ENCODE results near the gene TBL3.
"Not testable (repeated sequence)": the region's sequence is repeated elsewhere in the genome, so short reads cannot be mapped to it uniquely, and the experiment has no call there.

Gene TBL3

DNA sequence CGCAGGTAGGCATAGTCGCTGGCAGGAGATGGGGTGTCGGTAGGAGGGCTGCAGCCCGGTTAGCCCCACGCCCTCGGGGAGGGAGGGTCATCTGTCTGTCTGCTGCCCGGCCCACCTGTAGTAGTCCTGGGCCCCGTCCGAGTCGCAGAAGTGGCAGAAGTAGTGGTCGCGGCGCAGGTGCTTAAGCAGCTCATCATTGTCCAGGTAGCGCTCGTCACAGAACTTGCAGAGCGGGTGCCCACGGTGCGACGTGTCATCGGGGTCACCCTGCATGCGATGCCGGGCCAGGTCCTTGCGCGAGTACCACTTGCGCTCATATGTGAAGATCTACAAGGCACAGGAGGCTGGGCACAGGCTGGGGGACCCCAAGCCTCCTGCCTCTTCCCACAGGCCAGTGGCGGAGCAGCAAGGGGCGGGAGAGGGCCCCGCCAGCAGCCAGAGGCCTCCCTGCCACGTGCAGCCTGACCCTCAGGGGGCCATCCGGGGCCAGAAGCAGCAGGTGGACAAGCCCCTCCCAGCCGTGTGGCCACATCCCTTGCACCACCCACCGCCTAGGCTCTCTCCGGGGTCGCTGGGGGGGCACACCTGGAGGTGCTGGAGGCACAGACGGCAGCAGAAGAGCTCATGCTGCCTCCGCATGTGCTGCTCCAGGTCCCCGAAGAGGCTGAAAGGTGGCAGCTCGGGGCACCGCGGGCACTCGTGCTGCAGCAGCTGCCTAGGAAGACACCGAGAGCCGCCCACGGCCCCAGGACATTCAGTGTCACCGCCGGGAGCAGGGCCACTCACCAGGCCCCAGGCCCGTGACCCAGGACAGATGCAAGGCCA lies 30.8 kb downstream of the TBL3 start:
- DNase-seq, result no peak

DNA sequence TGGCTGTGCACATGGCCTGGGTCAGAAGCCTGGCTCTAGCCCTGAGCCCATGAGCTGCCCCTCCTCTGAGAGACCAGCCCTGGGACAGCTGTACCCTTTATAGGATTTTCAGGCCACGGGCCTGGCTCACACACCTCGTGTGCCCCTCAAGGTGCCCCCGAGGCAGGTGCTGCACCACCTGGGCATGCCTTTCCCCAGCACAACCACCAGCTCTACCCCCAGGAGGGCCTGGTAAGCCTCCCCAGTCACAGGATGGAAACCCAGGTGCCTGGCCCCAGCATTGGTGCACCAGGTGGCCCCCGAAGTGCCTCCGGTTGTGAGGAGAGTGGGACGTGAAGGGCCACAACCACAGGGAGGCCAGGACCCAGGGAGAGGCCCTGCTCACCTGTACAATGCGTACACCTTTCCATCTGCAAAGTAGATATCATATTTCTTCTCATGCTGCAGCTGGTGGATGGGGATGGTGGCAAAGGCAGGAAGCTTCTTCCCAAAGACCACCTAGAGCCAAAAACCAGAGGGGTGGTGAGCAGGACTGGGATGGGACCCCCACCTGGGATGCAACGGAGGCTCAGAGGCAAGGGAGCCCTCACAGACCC lies 31.5 kb downstream of the TBL3 start:
- DNase-seq, result no peak

DNA sequence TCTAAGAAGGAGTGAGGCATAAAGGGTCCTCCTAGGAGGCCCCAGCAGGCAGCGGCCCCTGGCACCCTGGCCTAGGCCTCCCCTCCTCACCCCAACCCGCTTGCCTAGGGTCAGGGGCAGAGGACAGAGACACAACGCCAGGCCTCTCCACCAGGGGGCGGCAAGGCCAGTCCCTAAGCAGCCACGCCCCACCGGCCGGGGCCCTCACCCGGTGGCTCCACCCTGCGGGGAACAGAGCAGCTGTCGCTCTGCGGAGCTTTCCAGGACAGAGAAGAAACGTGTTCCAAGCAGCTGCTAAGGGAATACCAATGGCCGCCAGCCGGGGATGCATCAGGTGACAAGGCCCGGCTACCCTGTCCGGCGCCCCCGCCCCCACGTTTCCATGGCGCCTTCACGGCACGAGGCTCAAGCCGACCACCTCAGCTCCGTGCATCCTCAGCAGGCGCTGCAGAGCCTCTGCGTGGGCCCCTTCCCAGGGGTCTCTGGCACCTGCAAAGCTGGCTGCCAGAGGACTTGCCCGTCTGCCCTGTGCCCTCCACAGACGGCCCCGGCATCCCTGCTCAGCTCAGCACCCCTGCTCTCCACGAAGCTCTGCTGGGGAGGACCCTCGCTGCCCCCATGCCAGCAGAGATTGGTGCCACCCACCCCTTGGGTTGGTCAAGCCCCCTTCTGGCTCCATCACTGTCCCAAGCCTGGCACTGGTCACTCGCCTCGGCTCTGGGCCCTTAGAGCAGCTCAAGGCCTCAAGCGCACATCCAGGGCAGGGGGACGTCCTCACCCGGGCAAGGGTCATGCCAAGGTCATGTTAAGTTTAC lies 32.2 kb downstream of the TBL3 start:
- DNase-seq, result peak; percentile 87 to 88

DNA sequence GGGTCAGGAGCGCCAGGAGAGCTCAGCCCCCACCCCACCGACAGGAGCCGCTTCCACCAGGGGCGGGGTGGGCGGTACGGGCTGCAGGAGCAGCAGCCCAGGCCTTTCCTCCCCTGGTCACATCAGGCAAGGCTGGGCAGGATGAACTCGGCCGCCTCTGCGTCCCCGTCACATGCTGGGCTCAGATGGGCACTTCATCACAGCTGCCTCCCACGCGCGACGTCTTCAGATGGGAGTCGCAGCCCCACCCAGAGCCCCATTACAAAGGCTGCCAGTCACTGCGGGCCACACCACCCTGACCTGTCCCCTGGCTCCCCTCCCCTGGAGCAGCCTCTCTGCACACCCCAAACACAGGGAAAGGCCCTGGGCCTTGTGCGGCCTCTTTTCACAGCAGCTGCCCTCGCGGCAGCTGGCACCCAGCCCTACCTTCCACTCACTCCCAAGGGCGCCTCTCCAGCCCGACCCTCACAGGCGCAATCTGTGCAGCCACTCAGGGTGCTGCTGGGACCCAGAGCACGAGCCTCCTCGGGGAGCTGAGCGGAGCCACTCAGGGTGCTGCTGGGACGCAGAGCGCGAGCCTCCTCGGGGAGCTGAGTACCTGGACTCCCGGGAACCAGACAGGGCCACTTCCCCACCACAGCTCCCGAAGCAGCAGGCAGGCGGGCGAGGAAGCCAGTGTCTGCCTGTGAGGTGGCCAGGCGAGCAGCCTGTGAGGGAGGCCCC lies 33.1 kb downstream of the TBL3 start:
- no peak for DNase-seq

DNA sequence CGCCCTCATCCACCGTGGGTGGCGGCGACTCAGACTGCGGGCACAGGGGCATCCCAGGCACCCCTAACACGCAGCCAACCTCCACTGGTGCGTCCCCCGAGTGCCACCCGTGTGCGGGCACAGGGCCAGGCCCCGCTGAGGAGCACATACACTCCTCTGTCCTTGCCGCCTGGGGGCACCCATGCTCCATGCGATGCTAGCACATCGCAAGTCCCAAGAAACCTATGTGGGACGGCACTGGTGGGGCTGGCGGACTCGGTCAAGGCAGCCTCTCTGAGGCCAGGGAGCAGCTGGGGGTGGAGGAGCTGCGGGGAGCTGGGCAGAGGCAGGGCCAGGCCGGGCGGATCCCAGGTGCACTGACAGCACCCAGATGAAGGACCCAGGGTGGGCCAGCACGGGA lies 33.8 kb downstream of the TBL3 start:
- DNase-seq, result no peak

DNA sequence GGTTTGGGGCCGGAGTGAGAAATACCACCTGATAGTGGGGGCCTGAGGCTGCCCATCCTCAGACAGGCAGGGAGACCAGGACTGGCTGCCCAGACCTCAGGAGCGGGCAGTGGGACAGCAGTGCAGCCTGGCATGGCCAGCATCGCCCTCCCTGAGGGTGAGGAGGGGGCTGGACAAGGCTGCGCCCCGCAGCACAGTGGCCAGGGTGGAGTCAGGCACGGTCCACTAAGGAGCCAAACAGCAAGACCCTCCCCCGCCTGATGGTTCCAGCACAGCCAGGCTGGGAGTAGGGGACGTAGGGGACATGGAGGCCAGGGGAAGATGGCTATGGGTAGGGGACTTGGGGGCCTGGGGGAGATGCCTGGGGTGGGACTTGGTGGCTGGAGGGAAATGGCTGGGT lies 34.5 kb downstream of the TBL3 start:
- DNase-seq, result no peak

DNA sequence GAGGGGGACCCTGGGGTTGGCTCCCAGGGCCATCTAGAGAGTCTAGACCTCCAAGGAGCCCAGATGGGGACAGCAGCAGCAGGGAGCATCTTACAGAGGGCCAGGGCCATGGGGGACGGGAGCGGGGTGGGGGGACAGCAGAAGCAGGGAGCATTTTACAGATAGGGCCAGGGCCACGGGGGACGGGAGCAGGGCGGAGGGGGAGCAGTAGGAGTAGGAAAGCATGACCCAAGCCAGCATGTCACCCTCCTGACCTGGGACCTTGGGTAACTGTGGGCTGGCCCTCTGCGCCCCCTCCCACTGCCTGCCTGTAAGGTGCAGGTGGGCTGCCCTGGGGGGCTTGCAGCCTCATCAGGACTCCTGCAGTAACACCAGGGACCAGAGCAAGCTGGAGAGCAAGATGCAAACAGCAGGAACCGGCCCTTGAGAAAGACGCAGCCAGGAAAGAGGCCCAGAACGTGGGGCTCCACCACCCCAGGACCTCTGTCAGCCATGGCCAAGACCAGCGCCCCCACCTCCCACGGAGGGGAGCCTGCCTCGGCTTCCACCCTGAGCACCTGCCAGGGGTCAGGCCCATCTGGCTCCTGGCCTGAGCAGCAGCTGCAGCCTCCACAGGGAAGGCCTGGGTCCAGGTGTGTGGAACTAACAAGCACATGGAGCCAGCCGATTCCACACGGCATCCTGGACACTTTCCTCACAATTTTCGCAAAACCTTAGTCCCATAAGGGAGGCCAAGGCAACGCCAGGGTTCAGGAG lies 35.4 kb downstream of the TBL3 start:
- DNase-seq, result no peak

DNA sequence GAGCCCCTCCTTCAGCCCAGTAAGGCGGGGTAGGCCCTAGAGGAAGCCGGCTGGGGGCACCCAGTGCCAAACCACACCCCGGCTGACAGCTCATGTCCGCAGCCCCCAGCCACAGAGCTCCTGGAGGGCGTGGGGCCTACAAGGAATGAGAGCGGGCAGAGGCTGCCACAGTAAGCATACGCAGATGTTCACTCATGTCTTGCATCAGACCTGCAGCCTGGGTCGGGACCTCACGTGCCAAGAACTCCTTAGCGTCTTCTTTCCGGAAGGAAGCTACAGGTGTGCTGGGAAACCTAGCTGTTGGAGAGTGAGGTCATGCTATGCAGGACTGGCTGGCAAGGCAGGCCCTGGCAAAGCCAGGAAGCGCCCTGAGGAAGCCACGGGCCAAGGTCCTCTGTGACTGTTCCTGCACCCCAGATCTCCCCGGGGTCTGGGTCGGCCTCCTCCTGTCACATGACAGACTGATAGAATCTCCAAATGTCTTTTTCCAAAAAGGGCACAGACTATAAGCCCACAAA lies 36.2 kb downstream of the TBL3 start:
- no peak for DNase-seq

DNA sequence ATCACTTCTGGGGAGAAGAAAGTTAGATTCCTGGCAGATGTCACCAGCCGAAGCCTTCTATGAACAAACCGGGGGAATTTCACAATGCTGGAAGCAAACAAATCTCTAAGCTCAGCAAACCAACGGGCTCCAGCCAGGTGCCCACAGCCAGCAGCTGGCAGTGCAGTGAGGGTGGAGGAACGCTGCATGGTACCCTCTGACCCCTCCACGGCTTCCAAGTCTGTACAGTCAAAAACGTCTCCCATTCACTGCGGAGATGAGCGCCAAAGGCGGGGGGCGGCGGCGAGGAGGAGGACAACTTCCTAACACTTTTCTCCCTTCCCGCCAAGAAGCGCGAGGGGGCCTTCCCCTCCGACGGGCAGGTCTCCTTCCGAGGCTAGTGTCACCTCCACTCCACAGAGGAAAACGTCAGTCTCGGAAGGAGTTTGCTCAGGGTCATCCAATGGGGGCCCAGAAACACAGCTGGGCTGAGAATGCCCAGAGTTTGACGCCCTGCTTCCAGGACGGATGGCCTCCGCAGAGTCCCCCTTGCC lies 36.8 kb downstream of the TBL3 start:
- DNase-seq, result no peak

DNA sequence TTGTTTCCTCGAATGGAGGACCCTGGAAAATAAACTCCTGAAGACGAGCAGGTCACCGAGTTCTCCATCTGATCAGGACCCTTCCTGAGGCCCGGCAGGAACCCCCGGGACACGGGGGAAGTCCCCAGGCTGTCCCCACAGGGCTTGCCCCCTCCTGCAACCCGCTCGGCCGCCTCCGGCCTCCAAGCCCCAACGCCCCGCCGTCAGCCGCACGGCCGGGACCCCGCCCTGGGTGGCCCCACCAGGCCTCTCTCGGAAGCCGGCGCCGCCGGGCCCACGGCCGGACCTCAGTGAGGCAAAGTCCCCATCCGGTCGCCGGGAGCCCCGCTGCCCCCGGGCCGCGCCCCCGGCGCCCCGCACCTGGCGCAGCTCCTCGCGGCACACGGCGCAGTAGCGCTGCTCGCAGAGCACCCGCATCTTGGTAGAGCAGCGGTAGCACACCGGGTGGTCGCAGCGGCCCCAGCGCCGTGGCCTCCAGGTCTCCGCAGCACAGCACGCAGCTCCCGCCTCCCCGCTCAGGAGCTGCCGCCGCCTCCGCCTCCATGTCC lies 37.4 kb downstream of the TBL3 start:
- no peak for DNase-seq

DNA sequence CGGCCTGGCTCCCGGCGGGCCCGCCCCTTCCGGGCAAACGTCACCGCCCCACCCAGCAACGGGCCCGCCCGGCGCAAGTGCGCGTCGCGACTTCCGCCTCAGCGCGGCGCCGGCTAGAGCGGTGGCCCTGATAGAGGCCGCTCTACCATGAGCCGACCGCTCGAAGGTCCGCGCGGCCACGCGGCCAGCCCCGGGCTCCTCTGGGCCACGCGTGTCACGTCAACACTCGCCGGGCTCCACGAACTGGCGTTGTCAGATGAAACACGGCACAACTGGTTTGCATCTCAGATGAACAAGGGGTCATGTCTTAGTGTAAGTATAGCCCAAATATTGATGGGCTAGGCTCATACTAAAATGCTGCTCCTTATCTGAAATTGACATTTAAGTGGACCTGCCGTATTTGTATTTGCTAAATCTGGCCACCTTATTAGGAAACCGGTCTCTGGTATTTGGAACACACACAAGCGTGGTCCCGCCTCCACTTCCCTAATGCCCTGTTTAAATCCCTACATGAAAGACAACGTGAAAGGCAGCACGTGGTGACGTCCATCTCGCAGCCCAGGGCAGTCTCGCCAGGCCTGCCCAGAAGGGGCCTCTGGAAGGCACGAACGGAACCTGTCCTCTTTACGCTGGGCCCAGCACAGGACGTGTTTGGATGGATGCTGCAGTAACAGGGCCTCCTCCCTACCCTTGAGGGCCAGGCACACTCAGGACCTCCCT lies 38.1 kb downstream of the TBL3 start, which contains the start of gene ZNF598:
ZNF598 (minus strand) TSS at position 31 of the 720 bp plus-strand sequence.
- peak; percentile 83 to 86 for DNase-seq

DNA sequence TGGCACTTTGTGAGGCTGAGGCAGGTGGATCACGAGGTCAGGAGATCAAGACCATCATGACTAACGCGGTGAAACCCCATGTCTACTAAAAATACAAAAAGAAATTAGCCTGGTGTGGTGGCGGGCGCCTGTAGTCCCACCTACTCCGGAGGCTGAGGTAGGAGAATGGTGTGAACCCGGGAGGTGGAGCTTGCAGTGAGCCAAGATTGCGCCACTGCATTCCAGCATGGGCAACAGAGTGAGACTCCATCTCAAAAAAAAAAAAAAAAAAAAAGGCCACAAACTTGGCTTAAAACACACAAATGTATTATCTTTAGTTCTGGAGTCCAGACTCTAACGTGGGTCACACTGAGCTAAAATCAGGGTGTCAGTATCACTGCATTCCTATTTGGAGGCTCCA lies 39.9 kb downstream of the TBL3 start:
- DNase-seq, result not testable (repeated sequence)

DNA sequence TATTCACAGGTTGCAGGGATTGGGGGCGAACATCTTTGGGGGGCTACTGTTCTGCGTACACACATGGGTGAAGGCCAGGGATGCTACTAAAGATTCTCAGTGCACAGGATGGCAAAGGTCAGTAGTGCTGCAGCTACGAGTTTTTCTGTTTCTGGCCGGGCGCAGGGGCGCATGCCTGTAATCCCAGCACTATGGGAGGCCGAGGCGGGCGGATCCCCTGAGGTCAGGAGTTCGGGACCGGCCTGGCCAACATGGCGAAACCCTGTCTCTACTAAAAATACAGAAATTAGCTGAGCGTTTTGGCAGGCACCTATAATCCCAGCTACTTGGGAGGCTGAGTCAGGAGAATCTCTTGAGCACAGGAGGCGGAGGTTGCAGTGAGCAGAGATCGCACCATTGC lies 41.7 kb downstream of the TBL3 start:
- DNase-seq, result no peak

DNA sequence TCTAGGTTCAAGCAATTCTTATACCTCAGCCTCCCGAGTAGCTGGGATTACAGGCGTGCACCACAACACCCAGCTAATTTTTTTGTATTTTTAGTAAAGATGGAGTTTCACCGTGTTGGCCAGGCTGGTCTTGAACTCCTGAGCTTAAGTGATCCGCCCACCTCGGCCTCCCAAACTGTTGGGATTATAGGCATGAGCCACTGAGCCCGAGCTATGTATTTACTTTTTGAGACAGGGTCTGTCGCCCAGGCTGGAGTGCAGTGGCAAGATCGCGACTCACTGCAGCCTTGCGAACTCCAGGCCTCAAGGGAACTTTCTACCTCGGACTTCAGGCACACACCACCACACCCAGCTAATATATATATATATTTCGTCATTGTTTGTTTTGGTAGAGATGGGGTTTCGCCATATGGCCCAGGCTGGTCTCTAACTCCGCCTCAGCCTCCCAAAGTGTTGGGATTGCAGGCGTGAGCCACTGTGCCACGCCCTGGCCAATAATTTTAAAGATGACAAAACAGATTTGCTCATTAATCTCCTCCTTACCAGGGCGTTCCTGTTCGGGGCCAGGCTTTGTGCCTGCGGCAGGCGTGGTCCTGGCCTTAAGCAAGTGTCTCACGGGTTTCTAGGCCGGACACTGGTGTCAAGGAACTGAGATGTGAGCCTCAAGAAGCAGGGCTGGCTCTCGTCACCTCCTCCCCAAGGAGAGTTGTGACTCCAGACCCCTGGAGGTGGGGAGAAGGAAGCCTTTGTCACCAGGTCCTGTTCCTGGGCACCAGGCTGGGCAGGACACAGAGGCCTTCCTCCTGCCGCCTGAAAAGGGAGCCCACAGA lies 43.5 kb downstream of the TBL3 start:
- DNase-seq, result peak in 1 of 2 donors; percentile 58

DNA sequence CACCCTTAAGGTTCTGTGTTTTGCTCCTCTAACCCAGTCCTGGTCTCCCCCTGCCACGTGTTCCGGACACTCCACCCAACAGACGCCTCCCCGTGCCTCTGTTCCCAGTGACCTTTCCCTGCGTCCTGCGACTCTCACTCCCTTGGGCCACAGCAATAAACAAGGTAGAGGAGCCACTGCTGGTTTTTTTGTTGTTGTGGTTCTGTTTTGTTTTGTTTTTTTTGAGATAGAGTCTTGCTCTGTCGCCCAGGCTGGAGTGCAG lies 44.0 kb downstream of the TBL3 start:
- no peak for DNase-seq

DNA sequence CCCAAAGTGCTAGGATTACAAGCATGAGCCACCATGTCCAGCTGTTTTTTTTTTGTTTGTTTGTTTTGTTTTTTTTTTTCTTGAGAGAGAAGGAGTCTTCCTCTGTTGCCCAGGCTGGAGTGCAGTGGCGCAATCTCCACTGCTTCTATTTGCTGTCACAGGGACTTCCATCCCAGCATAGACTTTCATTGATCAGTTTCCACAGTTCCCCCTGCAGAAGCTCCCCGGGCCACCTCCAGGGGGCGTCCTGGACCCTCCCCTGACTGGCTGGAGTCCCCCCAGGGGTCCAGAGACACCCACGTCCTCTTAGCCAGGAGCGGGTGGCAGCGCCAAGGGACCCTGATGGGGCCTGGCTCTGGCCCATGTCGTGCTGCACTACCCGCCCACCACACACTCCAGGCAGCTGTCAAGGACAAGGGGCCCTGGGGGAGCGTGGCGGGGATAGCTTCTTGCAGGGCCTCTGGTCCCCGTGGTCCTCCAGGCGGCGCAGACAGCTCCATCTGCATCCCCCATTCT lies 44.6 kb downstream of the TBL3 start:
- DNase-seq, result no peak

DNA sequence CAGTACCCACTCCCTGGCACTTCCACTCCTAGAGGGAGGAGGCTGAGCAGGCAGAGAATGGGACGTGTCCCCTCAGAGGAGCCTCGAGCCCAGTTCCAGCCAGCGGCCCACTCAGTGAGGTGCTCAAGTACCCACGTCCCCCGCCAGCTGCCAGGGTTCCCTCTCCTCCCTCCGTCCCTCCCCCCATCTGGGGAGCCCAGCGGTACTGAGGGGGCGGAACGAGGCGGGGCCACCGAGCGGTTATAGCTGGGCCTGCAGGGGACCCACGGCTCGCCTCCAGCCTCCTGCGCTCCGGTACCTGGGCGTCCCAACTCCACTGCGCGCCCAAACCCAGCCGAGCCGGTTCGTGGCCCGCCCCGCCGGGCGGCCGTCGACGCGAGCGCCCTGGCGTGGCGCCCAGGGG lies 47.7 kb downstream of the TBL3 start, which contains the start of gene NPW:
NPW (plus strand) TSS at position 268 of the 403 bp plus-strand sequence.
- peak in 1 of 2 donors; percentile 24 for DNase-seq

DNA sequence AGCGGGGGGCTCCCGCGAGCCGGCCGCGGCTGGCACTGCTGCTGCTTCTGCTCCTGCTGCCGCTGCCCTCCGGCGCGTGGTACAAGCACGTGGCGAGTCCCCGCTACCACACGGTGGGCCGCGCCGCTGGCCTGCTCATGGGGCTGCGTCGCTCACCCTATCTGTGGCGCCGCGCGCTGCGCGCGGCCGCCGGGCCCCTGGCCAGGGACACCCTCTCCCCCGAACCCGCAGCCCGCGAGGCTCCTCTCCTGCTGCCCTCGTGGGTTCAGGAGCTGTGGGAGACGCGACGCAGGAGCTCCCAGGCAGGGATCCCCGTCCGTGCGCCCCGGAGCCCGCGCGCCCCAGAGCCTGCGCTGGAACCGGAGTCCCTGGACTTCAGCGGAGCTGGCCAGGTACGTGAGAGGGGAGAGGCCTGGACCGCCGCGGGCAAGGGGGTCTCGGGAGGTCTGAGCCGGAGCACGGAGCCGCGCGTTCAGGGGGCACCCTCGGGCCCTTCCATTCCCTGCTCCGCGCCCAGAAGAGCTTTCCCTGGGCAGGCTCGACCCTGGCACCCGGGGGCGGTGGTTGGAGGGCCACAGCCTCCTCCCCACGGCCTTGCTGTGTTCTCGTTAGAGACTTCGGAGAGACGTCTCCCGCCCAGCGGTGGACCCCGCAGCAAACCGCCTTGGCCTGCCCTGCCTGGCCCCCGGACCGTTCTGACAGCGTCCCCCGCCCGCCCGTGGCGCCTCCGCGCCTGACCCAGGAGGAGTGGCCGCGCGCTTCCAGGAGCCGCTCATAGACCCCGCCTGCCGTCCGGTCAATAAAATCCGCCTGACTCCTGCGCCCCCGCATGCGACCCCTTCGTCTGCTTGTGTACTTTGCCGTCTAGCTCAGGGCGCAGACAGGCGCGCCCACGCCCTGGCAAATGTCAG lies 48.3 kb downstream of the TBL3 start:
- no peak for DNase-seq

DNA sequence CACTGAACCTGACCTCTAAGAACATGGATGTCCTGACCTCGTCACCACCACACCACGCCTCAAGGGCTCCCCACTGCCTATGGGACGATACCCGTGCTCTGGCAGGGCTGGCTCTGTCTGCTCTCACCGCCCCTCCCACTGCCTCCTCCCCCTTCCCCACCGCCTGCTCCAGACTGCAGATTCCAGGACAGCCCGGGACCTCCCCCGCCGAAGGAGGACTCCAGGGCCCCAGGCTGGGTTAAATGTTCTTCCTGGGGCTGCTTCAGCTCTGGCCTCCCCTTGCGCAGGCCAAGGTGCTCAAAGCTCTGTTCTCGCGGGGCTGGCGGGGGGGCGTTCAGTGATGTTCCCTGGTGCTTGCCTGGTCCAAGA lies 50.9 kb downstream of the TBL3 start:
- DNase-seq, result no peak

Measured in CD4-positive, alpha-beta T cell treated with Interleukin-1 beta for 1 hour (primary cell).